Limb (tissue), 2 donors: ENCODE data around the gene AREL1.
A peak's percentile ranks its signal among the peaks of the same experiment; 100 is the strongest.
"Not testable (repeated sequence)": the region's sequence is repeated elsewhere in the genome, so short reads cannot be mapped to it uniquely, and the experiment has no call there.

Experiments used
- DNase-seq, 2 donors: peaks; one replicate each; pipeline ENCODE4 v3.0.0-alpha.2; 2016; ENCODE audit errors: extremely low spot score in 2 of 2

Gene AREL1

GRCh38 chr14:74712499-74713394, at the start of gene AREL1, which contains the start of gene FCF1:
TSS of gene AREL1 (minus strand) at chr14:74713080. CDS start at chr14:74685615, 27,465 bp downstream.
TSS of gene FCF1 (plus strand) at chr14:74713144. CDS start at chr14:74713198, 54 bp downstream.
- DNase-seq = peak; percentile 89 to 95

DNA sequence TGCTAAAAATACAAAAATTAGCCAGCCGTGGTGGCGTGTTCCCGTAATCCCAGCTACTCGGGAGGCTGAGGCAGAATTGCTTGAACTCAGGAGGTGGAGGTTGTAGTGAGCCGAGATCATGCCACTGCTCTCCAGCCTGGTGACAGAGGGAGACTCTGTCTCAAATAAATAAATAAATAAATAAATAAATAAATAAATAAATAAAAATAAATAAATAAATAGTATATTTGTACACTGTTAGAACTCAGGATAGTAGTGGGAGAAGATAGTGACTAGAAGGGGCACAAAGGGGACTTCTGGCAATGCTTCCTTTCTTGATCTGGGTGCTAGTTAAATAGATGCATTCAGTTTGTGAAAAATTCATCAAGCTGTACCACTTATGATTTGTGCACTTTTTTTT, 45.6 kb upstream of the AREL1 start:
- DNase-seq = not testable (repeated sequence)

DNA sequence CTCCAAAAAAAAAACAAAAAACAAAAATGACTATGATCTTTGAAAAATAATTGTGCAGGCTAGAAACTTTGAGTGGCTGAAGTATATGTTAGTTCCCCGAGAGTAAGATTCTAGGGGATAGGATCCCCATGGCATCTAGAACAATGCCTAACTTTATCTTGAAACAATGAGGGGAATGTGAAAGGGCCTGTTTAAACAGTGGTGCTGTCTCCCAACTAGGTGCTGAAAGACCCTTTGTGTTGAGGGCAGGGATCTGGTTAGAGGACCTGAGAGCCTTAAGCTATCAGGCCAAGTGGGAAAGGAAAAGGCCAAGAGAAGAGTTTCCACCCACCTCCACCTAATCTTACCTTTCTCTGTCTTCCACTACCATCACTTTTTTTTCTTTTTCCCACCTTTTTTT, 43.4 kb upstream of the AREL1 start:
- DNase-seq = no peak

GRCh38 chr14:74754899-74755298, 42.0 kb upstream of the AREL1 start:
- no peak for DNase-seq

- DNase-seq = no peak
These were observed 41.3 kb upstream of the AREL1 start for GRCh38 chr14:74754157-74754556.

- no peak for DNase-seq
These were observed 34.4 kb upstream of the AREL1 start for GRCh38 chr14:74747237-74747636.

GRCh38 chr14:74739293-74740030, 26.6 kb upstream of the AREL1 start:
- no peak for DNase-seq

DNA sequence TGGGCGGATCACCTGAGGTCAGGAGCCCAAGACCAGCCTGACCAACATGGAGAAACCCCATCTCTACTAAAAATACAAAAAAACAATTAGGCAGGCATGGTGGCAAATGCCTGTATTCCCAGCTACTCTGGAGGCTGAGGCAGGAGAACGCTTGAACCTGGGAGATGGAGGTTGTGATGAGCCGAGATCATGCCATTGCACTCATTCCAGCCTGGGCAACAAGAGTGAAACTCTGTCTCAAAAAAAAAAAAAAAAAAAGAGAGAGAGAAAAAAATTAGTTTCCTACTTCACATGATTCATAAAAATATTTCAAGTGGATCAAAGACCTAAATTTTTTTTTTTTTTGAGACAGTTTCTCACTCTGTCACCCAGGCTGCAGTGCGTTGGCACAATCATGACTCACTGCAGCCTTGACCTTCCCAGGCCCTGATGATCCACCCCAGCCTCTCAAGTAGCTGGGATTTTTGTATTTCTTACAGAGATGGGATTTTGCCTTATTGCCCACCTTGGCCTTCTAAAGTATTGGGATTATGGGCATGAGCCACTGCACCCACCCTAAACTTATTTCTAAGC, 25.0 kb upstream of the AREL1 start:
- no peak for DNase-seq

- no peak for DNase-seq
These were observed 22.2 kb upstream of the AREL1 start for GRCh38 chr14:74735125-74735524.

DNA sequence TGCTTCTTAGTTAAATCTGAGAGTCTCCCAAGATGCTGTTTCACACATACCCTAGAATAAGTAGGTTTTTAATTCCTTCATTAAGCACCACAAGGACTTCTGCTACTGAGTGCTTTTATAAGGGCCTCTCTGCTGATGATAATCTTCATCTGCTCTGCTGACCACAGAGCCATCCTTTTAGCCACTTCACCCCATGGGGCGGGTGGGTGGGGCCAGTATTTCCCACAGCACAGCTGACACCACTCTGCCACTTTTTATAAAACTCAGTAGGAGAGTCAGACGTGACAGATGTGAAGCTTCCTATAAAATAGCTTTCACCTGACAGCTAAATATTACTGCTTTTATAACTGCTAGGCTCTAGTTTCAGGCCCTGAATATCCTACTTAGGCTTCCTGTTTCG, 20.3 kb upstream of the AREL1 start:
- DNase-seq = no peak

- DNase-seq = no peak
These were observed 19.5 kb upstream of the AREL1 start for GRCh38 chr14:74732387-74732786.

DNA sequence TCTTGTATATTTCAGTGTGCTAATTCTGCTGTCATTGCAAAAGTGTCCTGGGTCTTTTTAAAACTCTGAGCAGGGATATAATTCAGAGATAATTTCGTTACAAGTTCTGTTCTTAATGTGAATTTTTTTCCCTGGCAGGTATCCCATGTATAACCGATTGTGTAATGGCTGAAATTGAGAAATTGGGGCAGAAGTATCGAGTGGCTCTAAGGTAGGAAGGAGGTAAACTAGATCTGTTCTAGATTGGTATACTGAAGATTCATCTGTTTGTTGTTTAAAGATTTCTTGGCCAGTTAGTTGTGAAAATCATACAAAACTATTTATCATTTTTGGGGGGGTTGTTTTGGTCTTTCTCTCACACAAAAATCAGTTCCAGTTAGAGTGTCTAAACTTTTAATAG, 10.3 kb upstream of the AREL1 start:
- no peak for DNase-seq

DNA sequence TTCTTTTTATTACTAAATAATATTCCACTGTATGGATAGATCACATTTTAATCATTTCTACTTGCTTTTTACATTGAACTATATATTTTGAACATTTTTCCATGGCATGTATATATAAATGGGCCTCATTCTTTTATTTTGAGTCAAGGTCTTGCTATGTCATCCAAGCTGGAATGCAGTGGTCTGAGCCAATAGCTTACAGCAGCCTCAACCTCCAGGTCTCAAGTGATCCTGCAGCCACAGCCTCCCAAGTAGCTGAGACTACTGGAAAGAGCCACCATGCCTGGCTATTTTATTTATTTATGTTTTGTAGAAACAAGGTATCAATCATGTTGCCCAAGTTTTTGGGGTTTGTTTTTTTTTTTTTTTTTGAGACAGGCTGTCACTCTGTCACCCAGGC, 7.6 kb upstream of the AREL1 start:
- no peak for DNase-seq

DNA sequence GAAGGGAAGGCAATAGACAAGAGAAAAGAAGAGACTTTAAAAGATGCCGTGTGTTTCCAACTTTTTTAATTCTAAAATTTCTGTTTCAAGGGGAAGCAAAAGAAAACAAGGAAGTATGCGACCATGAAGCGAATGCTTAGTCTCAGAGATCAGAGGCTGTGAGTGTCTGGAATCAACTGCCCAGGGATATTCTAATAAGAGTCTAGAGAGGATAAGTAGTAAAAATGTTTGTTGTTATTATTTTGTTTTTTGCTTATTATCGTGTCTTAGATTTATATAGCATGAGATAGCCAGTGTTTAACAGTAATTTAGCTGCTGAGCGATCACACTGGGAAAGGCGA, 485 bp upstream of the AREL1 start:
- DNase-seq = no peak

- no peak for DNase-seq
These were observed 1.2 kb downstream of the AREL1 start for GRCh38 chr14:74711651-74712050.

DNA sequence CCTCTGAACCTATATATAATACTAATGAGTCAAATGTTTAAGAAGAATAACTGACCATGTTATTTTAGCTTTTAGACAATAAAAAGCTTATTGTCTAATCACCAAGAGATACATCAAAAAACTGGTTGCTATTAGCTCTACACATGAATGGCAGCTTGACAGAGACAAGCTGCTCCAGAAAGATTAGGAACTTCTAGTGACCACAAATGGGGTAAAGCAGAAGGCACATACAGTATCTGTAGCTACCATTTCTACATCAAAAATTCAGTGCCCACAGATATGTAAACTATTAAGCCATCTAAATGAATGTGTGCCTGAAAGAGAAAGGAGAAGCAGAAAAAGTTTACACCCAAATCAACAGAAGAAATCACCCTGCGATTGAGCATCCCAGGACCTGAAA, 2.4 kb downstream of the AREL1 start:
- no peak for DNase-seq

- no peak for DNase-seq
These were observed 7.0 kb downstream of the AREL1 start for GRCh38 chr14:74705613-74706500.

- DNase-seq = no peak
These were observed 8.2 kb downstream of the AREL1 start for GRCh38 chr14:74704656-74705055.

- DNase-seq = no peak
These were observed 9.8 kb downstream of the AREL1 start for GRCh38 chr14:74703043-74703442.

DNA sequence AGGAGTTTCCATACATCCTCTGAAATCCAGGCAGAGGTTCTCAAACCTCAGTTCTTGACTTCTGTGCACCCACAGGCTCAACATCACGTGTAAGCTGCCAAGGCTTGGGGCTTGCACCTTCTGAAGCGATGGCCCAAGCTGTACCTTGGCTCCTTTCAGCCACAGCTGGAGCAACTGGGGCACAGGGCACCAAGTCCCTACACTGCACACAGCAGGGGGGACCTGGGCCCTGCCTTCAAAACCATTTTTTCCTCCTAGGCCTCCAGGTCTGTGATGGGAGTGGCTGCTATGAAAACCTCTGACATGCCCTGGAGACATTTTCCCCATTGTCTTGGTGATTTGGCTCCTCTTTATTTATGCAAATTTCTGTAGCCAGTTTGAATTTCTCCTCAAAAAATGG, 10.6 kb downstream of the AREL1 start:
- no peak for DNase-seq

GRCh38 chr14:74698465-74698864, 14.4 kb downstream of the AREL1 start:
- no peak for DNase-seq
